Mucosa of stomach (tissue), 1 donor: ENCODE measurements around the gene RAMP2.
A peak's percentile ranks its signal among the peaks of the same experiment; 100 is the strongest.
"Not testable (repeated sequence)": the region's sequence is repeated elsewhere in the genome, so short reads cannot be mapped to it uniquely, and the experiment has no call there.

Experiments used
- H3K27me3 ChIP-seq: one replicate; pipeline ENCODE4 v1.7.0; 2013; ENCODE audit warnings: mild to moderate bottlenecking, low read length; ENCODE audit not compliant: control insufficient read depth, insufficient read depth
- H3K36me3 ChIP-seq: one replicate; pipeline ENCODE4 v1.7.0; 2013; ENCODE audit warnings: low read length; ENCODE audit not compliant: control insufficient read depth, insufficient read depth
- H3K4me1 ChIP-seq: one replicate; pipeline ENCODE4 v1.7.0; 2013; ENCODE audit warnings: mild to moderate bottlenecking, low read length; ENCODE audit not compliant: control insufficient read depth, insufficient read depth
- H3K4me3 ChIP-seq: one replicate; pipeline ENCODE4 v1.7.0; 2013; ENCODE audit warnings: low read length
- H3K9ac ChIP-seq: one replicate; pipeline ENCODE4 v1.7.0; 2013; ENCODE audit warnings: mild to moderate bottlenecking, low read length, moderate library complexity
- H3K9me3 ChIP-seq: one replicate; pipeline ENCODE4 v1.7.0; 2013; ENCODE audit warnings: mild to moderate bottlenecking, low read length, moderate library complexity; ENCODE audit not compliant: control insufficient read depth
- donor health status: Pancreatic carcinoma.

RAMP2 gene

GRCh38 chr17:42748908-42749798 lies 11.9 kb upstream of the RAMP2 start:
- H3K4me1 ChIP-seq = peaks cover 4% of the 10 kb centered on the region
- H3K4me3 ChIP-seq = no peak overlapping the region
- no peaks in the 10 kb centered on the region for H3K36me3 ChIP-seq
- H3K27me3 ChIP-seq = no peaks in the 10 kb centered on the region
- H3K9me3 ChIP-seq = no peaks in the 10 kb centered on the region
- no peak overlapping the region for H3K9ac ChIP-seq

GRCh38 chr17:42750739-42751344 lies 10.2 kb upstream of the RAMP2 start:
- no peak overlapping the region for H3K9ac ChIP-seq
- no peaks in the 10 kb centered on the region for H3K4me1 ChIP-seq
- no peaks in the 10 kb centered on the region for H3K9me3 ChIP-seq
- no peaks in the 10 kb centered on the region for H3K27me3 ChIP-seq
- no peak overlapping the region for H3K4me3 ChIP-seq
- H3K36me3 ChIP-seq = no peaks in the 10 kb centered on the region

- no peak overlapping the region for H3K9ac ChIP-seq
- H3K27me3 ChIP-seq = no peaks in the 10 kb centered on the region
- H3K36me3 ChIP-seq = no peaks in the 10 kb centered on the region
- H3K9me3 ChIP-seq = no peaks in the 10 kb centered on the region
- no peak overlapping the region for H3K4me3 ChIP-seq
- H3K4me1 ChIP-seq = no peaks in the 10 kb centered on the region
Measured at GRCh38 chr17:42751628-42752027, 9.4 kb upstream of the RAMP2 start.

- H3K4me1 ChIP-seq = no peaks in the 10 kb centered on the region
- H3K9me3 ChIP-seq = no peaks in the 10 kb centered on the region
- peaks cover 2% of the 10 kb centered on the region for H3K27me3 ChIP-seq
- no peak overlapping the region for H3K4me3 ChIP-seq
- H3K9ac ChIP-seq = no peak overlapping the region
- H3K36me3 ChIP-seq = no peaks in the 10 kb centered on the region
Measured at GRCh38 chr17:42754782-42755181, 6.2 kb upstream of the RAMP2 start.

- Histone ChIP-seq H3K9me3 (no peaks in the 10 kb centered on the region), H3K36me3 (no peaks in the 10 kb centered on the region), H3K27me3 (peaks cover 29% of the 10 kb centered on the region), H3K4me3 (no peak overlapping the region), H3K9ac (no peak overlapping the region), H3K4me1 (peaks cover 21% of the 10 kb centered on the region)
Measured at GRCh38 chr17:42759982-42760651, 910 bp upstream of the RAMP2 start.

- Histone ChIP-seq H3K4me1 (peaks cover 21% of the 10 kb centered on the region), H3K9ac (peak overlapping the region; percentile 22), H3K27me3 (peaks cover 29% of the 10 kb centered on the region), H3K4me3 (no peak overlapping the region), H3K36me3 (no peaks in the 10 kb centered on the region), H3K9me3 (no peaks in the 10 kb centered on the region)
Measured at GRCh38 chr17:42761638-42762037, 611 bp downstream of the RAMP2 start.

GRCh38 chr17:42766124-42766523 lies 5.1 kb downstream of the RAMP2 start:
- Histone ChIP-seq H3K4me1 (peaks cover 11% of the 10 kb centered on the region), H3K36me3 (no peaks in the 10 kb centered on the region), H3K4me3 (no peak overlapping the region), H3K9ac (no peak overlapping the region), H3K9me3 (no peaks in the 10 kb centered on the region), H3K27me3 (peaks cover 17% of the 10 kb centered on the region)

- Histone ChIP-seq H3K9me3 (no peaks in the 10 kb centered on the region), H3K27me3 (peaks cover 5% of the 10 kb centered on the region), H3K4me1 (peaks cover 13% of the 10 kb centered on the region), H3K4me3 (no peak overlapping the region), H3K36me3 (no peaks in the 10 kb centered on the region), H3K9ac (no peak overlapping the region)
Measured at GRCh38 chr17:42767512-42767911, 6.5 kb downstream of the RAMP2 start.

GRCh38 chr17:42768006-42768405 lies 7.0 kb downstream of the RAMP2 start:
- not testable (repeated sequence) for H3K27me3 ChIP-seq, H3K9me3 ChIP-seq, H3K4me3 ChIP-seq, H3K9ac ChIP-seq, H3K36me3 ChIP-seq
- peaks cover 16% of the 10 kb centered on the region for H3K4me1 ChIP-seq

GRCh38 chr17:42769964-42770363 lies 8.9 kb downstream of the RAMP2 start:
- H3K4me1 ChIP-seq = peaks cover 19% of the 10 kb centered on the region
- not testable (repeated sequence) for H3K9ac ChIP-seq, H3K36me3 ChIP-seq, H3K4me3 ChIP-seq, H3K27me3 ChIP-seq, H3K9me3 ChIP-seq

- Histone ChIP-seq H3K36me3 (peaks cover 8% of the 10 kb centered on the region), H3K4me3 (peak overlapping the region; percentile 86), H3K9me3 (no peaks in the 10 kb centered on the region), H3K27me3 (no peaks in the 10 kb centered on the region), H3K4me1 (peaks cover 19% of the 10 kb centered on the region), H3K9ac (peak overlapping the region; percentile 93)
Measured at GRCh38 chr17:42772945-42773289, 11.9 kb downstream of the RAMP2 start.
